Kidney tubule cell (primary cell): Measurements from ENCODE around the gene CEP104.
A peak's percentile ranks its signal among the peaks of the same experiment; 100 is the strongest.

Experiments
- DNase-seq: peaks from one replicate; pipeline ENCODE4 v3.0.0-alpha.2; 2018; ENCODE audit warnings: low spot score

CEP104 gene

DNA sequence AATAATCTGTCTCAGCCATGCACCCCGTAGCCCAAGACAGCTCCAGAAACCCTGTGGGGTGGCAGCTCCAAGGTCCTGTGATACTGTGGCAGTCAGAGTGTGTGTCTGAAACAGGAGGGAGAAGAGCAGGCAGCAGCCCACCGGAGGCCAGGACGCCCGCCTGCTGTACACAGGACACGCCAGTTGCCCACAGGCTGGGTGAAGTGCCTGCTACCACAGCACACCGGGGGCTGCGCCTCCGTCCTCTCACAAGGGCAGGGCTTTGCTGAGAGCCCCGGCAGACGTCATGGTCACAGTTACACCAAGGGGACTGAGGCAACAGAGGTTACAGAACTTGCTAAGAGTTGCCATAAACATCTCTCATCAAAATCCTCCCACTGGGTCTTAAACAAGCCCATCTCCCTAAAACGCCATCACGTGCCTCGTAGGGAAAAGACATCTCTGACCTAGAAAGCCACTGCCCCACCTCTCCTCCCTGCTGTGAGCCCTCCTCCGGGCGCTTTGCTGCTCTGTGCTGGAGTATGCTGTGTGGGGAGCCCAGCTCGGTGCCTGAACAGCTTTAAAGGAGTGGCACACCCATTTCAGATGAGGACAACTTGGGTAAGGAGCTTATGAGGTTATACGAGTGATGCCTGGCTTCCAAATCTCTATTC lies 37.7 kb upstream of the CEP104 start:
- no peak for DNase-seq

GRCh38 chr1:3893190-3893589 lies 36.2 kb upstream of the CEP104 start:
- no peak for DNase-seq

- DNase-seq: no peak
Measured at GRCh38 chr1:3892748-3893147, 35.7 kb upstream of the CEP104 start.

GRCh38 chr1:3891329-3891865 lies 34.4 kb upstream of the CEP104 start:
- no peak for DNase-seq

DNA sequence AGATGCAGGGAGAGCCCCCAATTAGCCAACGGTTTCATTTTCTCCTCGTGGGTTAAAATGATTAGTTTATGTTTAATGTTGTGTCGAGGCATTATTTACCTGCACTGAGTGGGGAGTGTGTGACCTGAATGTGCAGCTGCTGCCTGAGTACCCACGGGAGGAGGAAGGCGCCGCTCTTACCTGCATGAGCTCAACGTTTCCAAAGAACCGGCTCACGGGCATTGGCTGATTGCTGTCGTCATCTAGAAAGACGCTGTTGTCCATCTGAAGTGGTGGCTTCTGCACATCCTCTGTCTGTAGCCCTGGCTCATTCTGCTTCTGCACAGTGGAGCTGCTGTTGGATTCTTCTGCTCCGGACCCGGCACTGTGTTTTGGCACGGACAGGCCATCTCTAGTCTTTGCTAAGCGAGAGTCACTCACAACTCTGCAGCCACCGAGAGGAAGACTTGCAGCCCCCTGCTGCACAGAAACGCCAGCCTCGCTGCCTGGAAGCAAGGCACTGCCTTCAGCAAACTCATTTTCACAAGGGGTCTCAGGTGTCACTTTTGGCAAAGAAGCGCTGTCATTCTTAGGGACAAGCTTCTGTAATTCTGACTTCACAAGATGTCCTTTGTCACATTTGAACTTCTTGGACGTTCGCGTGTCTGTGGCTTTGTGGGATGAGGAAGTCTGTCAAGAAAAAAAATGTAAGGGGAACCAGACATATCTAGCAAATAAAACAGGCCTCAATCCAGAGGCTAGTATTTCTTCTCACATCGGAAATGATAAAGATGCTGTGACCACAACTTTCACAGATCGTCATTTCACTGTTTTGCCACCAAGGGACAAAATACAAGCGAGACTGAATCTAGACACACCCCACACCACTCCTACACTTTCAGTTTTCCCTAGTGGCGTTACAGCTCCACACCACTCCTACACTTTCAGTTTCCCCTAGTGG lies 33.6 kb upstream of the CEP104 start:
- DNase-seq: no peak

DNA sequence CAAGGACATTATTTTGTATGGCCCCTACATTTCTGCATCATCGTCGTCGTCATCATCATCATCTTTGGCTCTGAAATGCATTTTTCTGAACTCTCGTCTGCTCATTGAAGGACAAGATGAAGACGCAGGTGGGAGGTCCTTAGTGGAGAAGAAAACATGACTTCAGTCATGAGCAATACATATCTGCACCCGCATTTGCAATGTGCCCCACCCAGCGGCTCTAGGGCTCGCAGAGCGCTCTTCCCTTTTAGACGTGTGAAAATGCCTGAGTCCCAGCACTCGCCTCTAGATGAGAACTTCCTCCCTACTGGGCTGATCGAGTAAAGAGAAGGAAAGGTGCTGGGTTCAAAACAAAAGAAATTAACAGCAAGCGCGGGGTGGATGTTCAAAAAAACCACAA lies 32.9 kb upstream of the CEP104 start:
- no peak for DNase-seq

DNA sequence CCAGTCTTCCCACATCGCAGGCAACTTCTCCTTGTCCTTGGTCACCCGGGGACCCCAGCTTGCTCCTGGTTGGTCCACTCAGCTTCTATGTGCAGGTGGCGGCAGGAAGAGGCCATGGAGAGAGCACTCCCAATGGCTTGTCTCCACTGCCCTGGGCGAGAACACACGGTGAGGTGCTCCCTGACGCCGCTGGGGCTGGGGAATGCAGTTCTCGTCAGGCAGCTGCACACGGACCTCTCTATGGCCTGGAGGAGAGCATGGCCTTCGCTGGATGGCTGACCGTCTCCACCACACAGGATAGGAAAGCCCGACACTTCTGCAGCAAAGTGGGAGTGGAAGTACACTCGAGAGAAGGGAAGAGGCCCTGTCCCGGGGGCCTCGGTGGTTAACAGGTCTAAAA lies 31.3 kb upstream of the CEP104 start:
- DNase-seq: no peak

GRCh38 chr1:3886691-3887090 lies 29.7 kb upstream of the CEP104 start:
- DNase-seq: no peak

DNA sequence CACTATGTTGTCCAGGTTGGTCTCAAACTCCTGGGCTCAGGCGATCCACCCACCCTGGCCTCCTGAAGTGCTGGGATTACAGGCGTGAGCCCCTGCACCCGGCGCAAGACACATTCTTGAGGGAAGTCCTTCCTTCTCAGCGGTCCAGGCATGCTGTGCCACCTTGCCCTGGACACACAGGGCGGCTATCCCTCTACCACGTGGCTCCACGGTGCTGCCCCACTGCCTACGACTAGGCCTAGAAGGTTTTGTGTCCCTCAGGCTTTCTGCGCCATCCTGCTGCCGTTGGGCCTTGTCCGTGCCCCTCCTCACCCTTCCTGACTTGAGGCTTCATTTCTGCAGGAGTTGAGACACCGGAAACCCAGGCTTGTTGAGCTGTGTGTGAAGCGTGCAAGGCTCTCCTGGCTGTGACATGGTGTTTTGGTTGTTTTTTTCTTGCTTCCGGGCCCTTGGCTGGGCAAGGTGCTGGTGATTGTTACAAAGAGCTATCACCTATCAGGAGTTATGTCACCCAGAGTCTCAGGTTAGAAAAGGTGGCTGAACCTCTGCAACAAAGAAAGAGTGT lies 29.2 kb upstream of the CEP104 start:
- DNase-seq: no peak

GRCh38 chr1:3885611-3886010 lies 28.6 kb upstream of the CEP104 start:
- no peak for DNase-seq

- DNase-seq: no peak
Measured at GRCh38 chr1:3884966-3885365, 28.0 kb upstream of the CEP104 start.

- DNase-seq: no peak
Measured at GRCh38 chr1:3883194-3883925, 26.3 kb upstream of the CEP104 start.

GRCh38 chr1:3881193-3881480 lies 24.1 kb upstream of the CEP104 start:
- DNase-seq: no peak

GRCh38 chr1:3880429-3881192 lies 23.6 kb upstream of the CEP104 start:
- DNase-seq: no peak

DNA sequence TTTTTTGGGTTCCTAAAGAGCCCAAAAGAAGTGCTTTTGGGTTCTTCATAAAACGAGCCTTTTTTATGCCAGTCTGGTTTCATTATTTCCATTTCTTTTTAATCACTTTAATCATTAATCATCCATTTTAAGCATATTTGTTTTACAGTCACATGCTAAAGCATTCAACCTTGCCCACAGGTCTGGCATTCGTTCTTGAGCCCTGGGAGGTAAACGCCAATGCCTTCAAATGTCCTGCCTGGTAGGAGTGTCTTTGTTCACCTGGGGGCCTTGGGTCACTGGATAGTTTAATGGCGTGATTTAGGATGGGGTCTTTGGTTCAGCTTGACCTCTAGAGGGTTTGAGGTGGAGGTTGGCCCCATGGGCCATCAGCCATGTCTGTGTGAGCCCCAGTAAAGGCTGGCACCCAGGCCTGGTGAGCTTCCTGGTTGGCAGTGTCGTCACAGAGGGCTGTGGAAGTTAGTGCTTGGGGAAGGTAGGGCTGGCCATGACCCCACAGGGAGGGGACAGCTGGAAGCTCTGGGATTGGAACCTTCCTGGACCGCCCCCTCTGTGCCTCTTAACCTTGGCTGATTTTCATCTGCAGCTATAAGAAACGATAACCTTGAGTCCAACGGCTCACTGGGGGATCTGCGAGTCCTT lies 22.9 kb upstream of the CEP104 start:
- DNase-seq: no peak

- no peak for DNase-seq
Measured at GRCh38 chr1:3879099-3879498, 22.1 kb upstream of the CEP104 start.

GRCh38 chr1:3876716-3877115 lies 19.7 kb upstream of the CEP104 start:
- DNase-seq: no peak

- DNase-seq: no peak
Measured at GRCh38 chr1:3874736-3875135, 17.7 kb upstream of the CEP104 start.

GRCh38 chr1:3872546-3872945 lies 15.5 kb upstream of the CEP104 start:
- no peak for DNase-seq

DNA sequence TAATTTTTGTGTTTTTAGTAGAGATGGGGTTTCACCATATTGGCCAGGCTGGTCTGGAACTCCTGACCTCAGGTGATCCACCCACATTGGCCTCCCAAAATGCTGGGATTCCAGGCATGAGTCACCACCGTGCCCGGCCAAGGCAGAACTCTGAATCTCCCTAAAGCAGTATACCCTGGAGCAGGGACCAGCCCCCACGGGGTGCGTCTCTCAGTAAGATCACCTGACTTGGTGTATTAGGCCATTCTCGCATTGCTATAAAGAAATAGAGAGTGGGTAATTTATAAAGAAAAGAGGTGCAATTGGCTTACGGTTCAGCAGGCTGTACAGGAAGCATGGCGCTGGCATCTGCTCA lies 14.4 kb upstream of the CEP104 start:
- no peak for DNase-seq

GRCh38 chr1:3869751-3870301 lies 12.8 kb upstream of the CEP104 start:
- DNase-seq: peak; percentile 73
